Body of pancreas (tissue), 4 donors: ENCODE measurements around the gene RAD51B.

Experiments used
- POLR2A ChIP-seq, 3 donors: fragments of 450-650 bp; IDR thresholded peaks; one replicate each; pipeline ENCODE4 v1.6.1; 2016; ENCODE audit warnings: antibody characterized with exemption in 3 of 3, mild to moderate bottlenecking in 2 of 3
- TF ChIP-seq, protein P1 (sequence below), 7 experiments: fragments of 450-650 bp in 4 of 7; fragments of 200-600 bp in 3 of 7; sonication (generic) in 3 of 7; IDR thresholded peaks; one replicate each; pipeline ENCODE4 v1.5.1; 2016 to 2019; ENCODE audit warnings: antibody characterized with exemption in 7 of 7

GRCh38 chr14:68308726-68309520 lies 489.3 kb downstream of the RAD51B start:
- no peak for TF ChIP-seq POLR2A (IDR thresholded peaks at IDR 0.05)
- TF ChIP-seq, protein P1, sequence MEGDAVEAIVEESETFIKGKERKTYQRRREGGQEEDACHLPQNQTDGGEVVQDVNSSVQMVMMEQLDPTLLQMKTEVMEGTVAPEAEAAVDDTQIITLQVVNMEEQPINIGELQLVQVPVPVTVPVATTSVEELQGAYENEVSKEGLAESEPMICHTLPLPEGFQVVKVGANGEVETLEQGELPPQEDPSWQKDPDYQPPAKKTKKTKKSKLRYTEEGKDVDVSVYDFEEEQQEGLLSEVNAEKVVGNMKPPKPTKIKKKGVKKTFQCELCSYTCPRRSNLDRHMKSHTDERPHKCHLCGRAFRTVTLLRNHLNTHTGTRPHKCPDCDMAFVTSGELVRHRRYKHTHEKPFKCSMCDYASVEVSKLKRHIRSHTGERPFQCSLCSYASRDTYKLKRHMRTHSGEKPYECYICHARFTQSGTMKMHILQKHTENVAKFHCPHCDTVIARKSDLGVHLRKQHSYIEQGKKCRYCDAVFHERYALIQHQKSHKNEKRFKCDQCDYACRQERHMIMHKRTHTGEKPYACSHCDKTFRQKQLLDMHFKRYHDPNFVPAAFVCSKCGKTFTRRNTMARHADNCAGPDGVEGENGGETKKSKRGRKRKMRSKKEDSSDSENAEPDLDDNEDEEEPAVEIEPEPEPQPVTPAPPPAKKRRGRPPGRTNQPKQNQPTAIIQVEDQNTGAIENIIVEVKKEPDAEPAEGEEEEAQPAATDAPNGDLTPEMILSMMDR (IDR thresholded peaks at IDR 0.05), result no peak
